ENCODE measurements around the gene FN3KRP. TPM values are rescaled to one million over a fixed set of nuclear protein-coding genes. Genes with fewer than 3 reads are reported as not detected.

The FN3KRP gene
- total and polyA plus RNA-seq, 10 of the 15 experiments (the other 5 are each of a cell fraction or from before 2014, with no cell fraction given): 1.8 to 50.5 (median 26.5) TPM

DNA sequence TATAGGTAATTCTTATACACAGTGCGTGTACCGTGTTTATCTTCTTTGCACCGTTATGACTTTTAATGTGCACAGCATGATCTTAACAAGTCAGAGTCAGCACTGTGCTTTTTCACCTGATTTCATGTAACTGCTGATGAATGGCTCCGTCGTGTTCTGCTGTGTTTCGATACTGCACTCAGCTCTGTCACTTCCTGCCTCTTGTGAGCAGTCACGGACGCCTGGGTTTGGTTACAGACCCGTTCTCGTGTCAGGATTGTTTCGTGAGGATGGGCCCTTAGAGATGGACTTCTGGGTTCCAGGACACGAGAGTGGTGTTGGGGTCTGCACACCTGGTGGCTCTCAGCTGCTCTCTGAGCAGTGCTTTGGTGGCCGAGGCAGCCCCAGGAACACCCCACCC, 59.9 kb downstream of the FN3KRP start:
- ChIA-PET RAD21 (ENCODE audit: unreplicated experiment) (no interaction called here), SMC1A (ENCODE audit: uncharacterized antibody, unreplicated experiment) (no interaction called here), POLR2A (no interaction called here), CTCF (no interaction called here)
- FAIRE-seq: peak; percentile 81
- Histone ChIP-seq H3K4me3 (no peak overlapping the region), H4K20me1 (ENCODE audit: control insufficient read depth, insufficient read depth) (no peaks in the 10 kb centered on the region), H3K36me3 (ENCODE audit: control insufficient read depth in 2 of 2, insufficient read depth in 2 of 2, low read length in 1 of 2) (peaks cover 0 to 11% of the 10 kb centered on the region in 2 experiments; a peak in 3 of 4 replicates), H3K9ac (ENCODE audit: control insufficient read depth, insufficient read depth, low read length) (no peak overlapping the region), H3K4me2 (ENCODE audit: control insufficient read depth, insufficient read depth) (0 out of 2 replicates have a peak overlapping the region, but pooled peaks have one; percentile 5), H3K9me3 (replicated peaks; ENCODE audit: control insufficient read depth, insufficient read depth, low read length) (no peaks in the 10 kb centered on the region), H3K79me2 (ENCODE audit: control insufficient read depth, insufficient read depth, low read length) (no peaks in the 10 kb centered on the region), H3K27ac (ENCODE audit: control insufficient read depth, insufficient read depth) (0 out of 2 replicates have a peak overlapping the region, but pooled peaks have one; percentile 33), H3K4me1 (ENCODE audit: control insufficient read depth, insufficient read depth, low read length) (peaks cover 17% of the 10 kb centered on the region), H3K27me3 (replicated peaks in 1 of 2; ENCODE audit: control insufficient read depth in 2 of 2, insufficient read depth in 2 of 2, low read length in 1 of 2) (no peaks in the 10 kb centered on the region), H2AFZ (ENCODE audit: control insufficient read depth, low read depth, low read length) (no peak overlapping the region)
- TF ChIP-seq, protein P1, sequence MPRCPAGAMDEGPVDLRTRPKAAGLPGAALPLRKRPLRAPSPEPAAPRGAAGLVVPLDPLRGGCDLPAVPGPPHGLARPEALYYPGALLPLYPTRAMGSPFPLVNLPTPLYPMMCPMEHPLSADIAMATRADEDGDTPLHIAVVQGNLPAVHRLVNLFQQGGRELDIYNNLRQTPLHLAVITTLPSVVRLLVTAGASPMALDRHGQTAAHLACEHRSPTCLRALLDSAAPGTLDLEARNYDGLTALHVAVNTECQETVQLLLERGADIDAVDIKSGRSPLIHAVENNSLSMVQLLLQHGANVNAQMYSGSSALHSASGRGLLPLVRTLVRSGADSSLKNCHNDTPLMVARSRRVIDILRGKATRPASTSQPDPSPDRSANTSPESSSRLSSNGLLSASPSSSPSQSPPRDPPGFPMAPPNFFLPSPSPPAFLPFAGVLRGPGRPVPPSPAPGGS (IDR thresholded peaks at IDR 0.05; ENCODE audit: borderline replicate concordance, insufficient read depth, low read depth, low read length, poor library complexity, severe bottlenecking): no peak
- TF ChIP-seq PAX5 (IDR thresholded peaks at IDR 0.05; ENCODE audit: borderline replicate concordance, low read depth, low read length) (peak; percentile 87; the same call in 1 of the 2 replicates), POLR2AphosphoS2 (IDR thresholded peaks at IDR 0.05; ENCODE audit: low read depth, low read length) (no peak), JUND (IDR thresholded peaks at IDR 0.05; ENCODE audit: low read depth, low read length) (no peak), NR2C1 (IDR thresholded peaks at IDR 0.05) (no peak), SMAD1 (IDR thresholded peaks at IDR 0.05; ENCODE audit: low read depth, partially characterized antibody) (no peak)
- no peak for ATAC-seq
- intact Hi-C loops (cut with micrococcal nuclease; ENCODE audit: unreplicated experiment): no loop called here
- BruUV-seq (replicated peaks): no TSS peak
- in situ Hi-C loops (cut with MboI): no loop called here
- DNase-seq (ENCODE audit: low read depth, low spot score): no peak
- WGBS (ENCODE audit: insufficient coverage, insufficient replicate concordance, low lambda C conversion rate, missing lambda C conversion rate): 64% methylated on average over 13 of the region's 13 CpGs

Small RNA genes within 50 kb of the gene (microRNA-seq; reads per million reads assigned to microRNA genes)
- gene MIR4525: not detected

Small RNA genes within 50 kb of the gene (small RNA-seq; reads per million reads assigned to genes)
- gene MIR4525: not detected

Other genes with a start within 250 kb of the FN3KRP start
- 32.2 and 35.9 TPM in 2 replicates for gene FOXK2, start 197.0 kb upstream of the FN3KRP start, total RNA-seq (2014; rRNA removed)
- 32.3 and 32.9 TPM in 2 replicates for gene FOXK2, start 197.0 kb upstream of the FN3KRP start, total RNA-seq (2014; rRNA removed; fragmentation: Illumina TruSeq; extraction: Trizol)
- gene FOXK2, start 197.0 kb upstream of the FN3KRP start, total RNA-seq (2021): 56.8 and 58.3 TPM in 2 replicates
- gene FOXK2, start 197.0 kb upstream of the FN3KRP start, polyA plus RNA-seq (2011; rRNA removed): 26.8 and 36.6 TPM in 2 replicates
- gene FOXK2, start 197.0 kb upstream of the FN3KRP start, polyA plus RNA-seq (2014; fragmentation: Illumina TruSeq; extraction: Trizol): 23.0 and 39.7 TPM in 2 replicates
- gene FOXK2, start 197.0 kb upstream of the FN3KRP start, polyA plus RNA-seq (2014; fragmentation: Nextera tagmentation; extraction: Ambion mirVana): 1 to 10 TPM; 2.4 to 3.8 TPM
- gene FOXK2, start 197.0 kb upstream of the FN3KRP start, polyA plus RNA-seq (2014; rRNA removed): 38.3 and 42.3 TPM in 2 replicates
- gene FOXK2, start 197.0 kb upstream of the FN3KRP start, polyA plus RNA-seq (2016; fragmentation: Nextera tagmentation; extraction: Ambion mirVana): 1 to 10 TPM; 2.7 to 5.6 TPM
- 27.6 and 35.7 TPM in 2 replicates for gene WDR45B, start 68.3 kb upstream of the FN3KRP start, total RNA-seq (2014; rRNA removed)
- 20.1 and 22.7 TPM in 2 replicates for gene WDR45B, start 68.3 kb upstream of the FN3KRP start, total RNA-seq (2014; rRNA removed; fragmentation: Illumina TruSeq; extraction: Trizol)
- gene WDR45B, start 68.3 kb upstream of the FN3KRP start, total RNA-seq (2021): 26.5 and 26.7 TPM in 2 replicates
- 66.9 and 73.7 TPM in 2 replicates for gene WDR45B, start 68.3 kb upstream of the FN3KRP start, polyA plus RNA-seq (2011; rRNA removed)
- gene WDR45B, start 68.3 kb upstream of the FN3KRP start, polyA plus RNA-seq (2014; fragmentation: Illumina TruSeq; extraction: Trizol): 20.7 and 24.4 TPM in 2 replicates
- 1 to 10 TPM; 1.0 to 2.5 TPM for gene WDR45B, start 68.3 kb upstream of the FN3KRP start, polyA plus RNA-seq (2014; fragmentation: Nextera tagmentation; extraction: Ambion mirVana)
- gene WDR45B, start 68.3 kb upstream of the FN3KRP start, polyA plus RNA-seq (2014; rRNA removed): 34.4 and 37.1 TPM in 2 replicates
- gene WDR45B, start 68.3 kb upstream of the FN3KRP start, polyA plus RNA-seq (2016; fragmentation: Nextera tagmentation; extraction: Ambion mirVana): 10 to 100 TPM; 26.7 to 31.2 TPM
- 0.65 and 2.3 TPM in 2 replicates for gene RAB40B, start 18.0 kb upstream of the FN3KRP start, total RNA-seq (2014; rRNA removed)
- gene RAB40B, start 18.0 kb upstream of the FN3KRP start, total RNA-seq (2014; rRNA removed; fragmentation: Illumina TruSeq; extraction: Trizol): 0.36 and 0.41 TPM in 2 replicates
- gene RAB40B, start 18.0 kb upstream of the FN3KRP start, total RNA-seq (2021): 1.6 and 1.9 TPM in 2 replicates
- gene RAB40B, start 18.0 kb upstream of the FN3KRP start, polyA plus RNA-seq (2011; rRNA removed): 0.98 and 1.2 TPM in 2 replicates
- gene RAB40B, start 18.0 kb upstream of the FN3KRP start, polyA plus RNA-seq (2014; fragmentation: Illumina TruSeq; extraction: Trizol): 0.11 and 0.94 TPM in 2 replicates
- under 1 TPM; 0.06 to 0.42 TPM for gene RAB40B, start 18.0 kb upstream of the FN3KRP start, polyA plus RNA-seq (2014; fragmentation: Nextera tagmentation; extraction: Ambion mirVana)
- gene RAB40B, start 18.0 kb upstream of the FN3KRP start, polyA plus RNA-seq (2014; rRNA removed): 2.4 and 3.2 TPM in 2 replicates
- 1 to 10 TPM; 2.4 to 2.8 TPM for gene RAB40B, start 18.0 kb upstream of the FN3KRP start, polyA plus RNA-seq (2016; fragmentation: Nextera tagmentation; extraction: Ambion mirVana)
- gene FN3K, start 18.9 kb downstream of the FN3KRP start, total RNA-seq (2014; rRNA removed): 0.51 TPM in 1 of 2 replicates, not detected in the other
- not detected in 2 replicates for gene FN3K, start 18.9 kb downstream of the FN3KRP start, total RNA-seq (2014; rRNA removed; fragmentation: Illumina TruSeq; extraction: Trizol)
- 0.58 TPM in 1 of 2 replicates, not detected in the other for gene FN3K, start 18.9 kb downstream of the FN3KRP start, total RNA-seq (2021)
- 0.08 and 0.17 TPM in 2 replicates for gene FN3K, start 18.9 kb downstream of the FN3KRP start, polyA plus RNA-seq (2011; rRNA removed)
- not detected in 2 replicates for gene FN3K, start 18.9 kb downstream of the FN3KRP start, polyA plus RNA-seq (2014; fragmentation: Illumina TruSeq; extraction: Trizol)
- gene FN3K, start 18.9 kb downstream of the FN3KRP start, polyA plus RNA-seq (2014; fragmentation: Nextera tagmentation; extraction: Ambion mirVana): not detected
- 0.14 and 0.17 TPM in 2 replicates for gene FN3K, start 18.9 kb downstream of the FN3KRP start, polyA plus RNA-seq (2014; rRNA removed)
- not detected for gene FN3K, start 18.9 kb downstream of the FN3KRP start, polyA plus RNA-seq (2016; fragmentation: Nextera tagmentation; extraction: Ambion mirVana)
- 54.4 and 58.2 TPM in 2 replicates for gene TBCD, start 35.4 kb downstream of the FN3KRP start, total RNA-seq (2014; rRNA removed)
- 27.2 and 38.6 TPM in 2 replicates for gene TBCD, start 35.4 kb downstream of the FN3KRP start, total RNA-seq (2014; rRNA removed; fragmentation: Illumina TruSeq; extraction: Trizol)
- gene TBCD, start 35.4 kb downstream of the FN3KRP start, total RNA-seq (2021): 96.3 and 114 TPM in 2 replicates
- gene TBCD, start 35.4 kb downstream of the FN3KRP start, polyA plus RNA-seq (2011; rRNA removed): 36.7 and 61.0 TPM in 2 replicates
- gene TBCD, start 35.4 kb downstream of the FN3KRP start, polyA plus RNA-seq (2014; fragmentation: Illumina TruSeq; extraction: Trizol): 12.2 and 35.6 TPM in 2 replicates
- gene TBCD, start 35.4 kb downstream of the FN3KRP start, polyA plus RNA-seq (2014; fragmentation: Nextera tagmentation; extraction: Ambion mirVana): 10 to 100 TPM; 10.3 to 19.3 TPM
- gene TBCD, start 35.4 kb downstream of the FN3KRP start, polyA plus RNA-seq (2014; rRNA removed): 46.6 and 66.7 TPM in 2 replicates
- 10 to 100 TPM; 72.9 to 83.5 TPM for gene TBCD, start 35.4 kb downstream of the FN3KRP start, polyA plus RNA-seq (2016; fragmentation: Nextera tagmentation; extraction: Ambion mirVana)
- gene ZNF750, start 123.3 kb downstream of the FN3KRP start, total RNA-seq (2014; rRNA removed): not detected in 2 replicates
- not detected in 2 replicates for gene ZNF750, start 123.3 kb downstream of the FN3KRP start, total RNA-seq (2014; rRNA removed; fragmentation: Illumina TruSeq; extraction: Trizol)
- gene ZNF750, start 123.3 kb downstream of the FN3KRP start, total RNA-seq (2021): not detected in 2 replicates
- not detected in 2 replicates for gene ZNF750, start 123.3 kb downstream of the FN3KRP start, polyA plus RNA-seq (2011; rRNA removed)
- gene ZNF750, start 123.3 kb downstream of the FN3KRP start, polyA plus RNA-seq (2014; fragmentation: Illumina TruSeq; extraction: Trizol): not detected in 2 replicates
- gene ZNF750, start 123.3 kb downstream of the FN3KRP start, polyA plus RNA-seq (2014; fragmentation: Nextera tagmentation; extraction: Ambion mirVana): not detected
- gene ZNF750, start 123.3 kb downstream of the FN3KRP start, polyA plus RNA-seq (2014; rRNA removed): not detected in 2 replicates
- under 1 TPM in 1 of 2 experiments, not detected in 1; 0.06 TPM for gene ZNF750, start 123.3 kb downstream of the FN3KRP start, polyA plus RNA-seq (2016; fragmentation: Nextera tagmentation; extraction: Ambion mirVana)

All from GM12878 (cell line).